Stimulated activated CD8-positive, alpha-beta memory T cell treated with anti-CD3 and anti-CD28 coated beads, Interleukin-2, amount 100 ng/mL, for 1 hour (primary cell): ENCODE results near the gene C11orf24.

Experiments used
- DNase-seq, 2 donors: peaks; one replicate each; pipeline ENCODE4 v3.0.0-alpha.2; 2020; ENCODE audit warnings: low read depth in 2 of 2

Gene C11orf24

GRCh38 chr11:68270196-68271022 lies 1.4 kb downstream of the C11orf24 start:
- DNase-seq: no peak

- no peak for DNase-seq
Observed at GRCh38 chr11:68269414-68270081, 2.2 kb downstream of the C11orf24 start.

GRCh38 chr11:68267881-68268240 lies 3.9 kb downstream of the C11orf24 start:
- no peak for DNase-seq

- DNase-seq: no peak
Observed at GRCh38 chr11:68266936-68267880, 4.6 kb downstream of the C11orf24 start.

DNA sequence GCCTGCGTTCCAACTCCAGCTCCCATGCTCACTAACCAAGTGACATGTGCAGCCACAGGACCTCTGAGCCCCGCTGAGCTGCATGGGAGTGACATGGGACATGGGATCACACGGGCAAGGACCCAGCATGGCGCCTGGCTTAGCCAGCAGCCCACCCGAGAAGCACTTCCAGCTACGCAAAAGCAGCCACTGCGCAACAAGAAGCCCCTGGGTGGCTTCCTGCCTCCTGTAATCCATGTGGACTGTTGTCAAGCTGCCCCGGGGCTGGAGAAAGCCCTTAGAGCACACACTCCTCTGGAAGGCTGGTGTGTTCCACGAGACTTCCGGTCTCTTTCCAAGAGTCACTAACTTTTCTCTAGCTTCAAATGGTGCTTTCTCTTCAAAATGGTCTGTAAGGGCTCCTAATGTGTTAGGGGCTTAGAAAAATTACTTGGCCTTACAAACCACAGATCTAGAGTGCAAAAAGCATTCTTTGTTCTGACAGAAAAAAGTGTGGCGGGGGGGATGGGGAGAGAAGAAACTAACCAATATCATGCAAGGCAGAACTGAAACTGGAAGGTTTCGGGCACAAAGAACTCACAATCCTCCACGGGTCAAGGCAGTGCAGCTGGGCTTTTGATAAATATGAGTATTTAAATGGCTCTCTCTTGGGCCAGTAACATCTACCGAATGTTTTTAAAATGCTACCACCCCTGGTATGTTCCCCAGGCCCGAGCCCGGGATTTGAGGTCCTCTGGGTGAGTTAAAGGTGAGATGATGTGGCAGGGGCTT lies 5.5 kb downstream of the C11orf24 start:
- DNase-seq: no peak

DNA sequence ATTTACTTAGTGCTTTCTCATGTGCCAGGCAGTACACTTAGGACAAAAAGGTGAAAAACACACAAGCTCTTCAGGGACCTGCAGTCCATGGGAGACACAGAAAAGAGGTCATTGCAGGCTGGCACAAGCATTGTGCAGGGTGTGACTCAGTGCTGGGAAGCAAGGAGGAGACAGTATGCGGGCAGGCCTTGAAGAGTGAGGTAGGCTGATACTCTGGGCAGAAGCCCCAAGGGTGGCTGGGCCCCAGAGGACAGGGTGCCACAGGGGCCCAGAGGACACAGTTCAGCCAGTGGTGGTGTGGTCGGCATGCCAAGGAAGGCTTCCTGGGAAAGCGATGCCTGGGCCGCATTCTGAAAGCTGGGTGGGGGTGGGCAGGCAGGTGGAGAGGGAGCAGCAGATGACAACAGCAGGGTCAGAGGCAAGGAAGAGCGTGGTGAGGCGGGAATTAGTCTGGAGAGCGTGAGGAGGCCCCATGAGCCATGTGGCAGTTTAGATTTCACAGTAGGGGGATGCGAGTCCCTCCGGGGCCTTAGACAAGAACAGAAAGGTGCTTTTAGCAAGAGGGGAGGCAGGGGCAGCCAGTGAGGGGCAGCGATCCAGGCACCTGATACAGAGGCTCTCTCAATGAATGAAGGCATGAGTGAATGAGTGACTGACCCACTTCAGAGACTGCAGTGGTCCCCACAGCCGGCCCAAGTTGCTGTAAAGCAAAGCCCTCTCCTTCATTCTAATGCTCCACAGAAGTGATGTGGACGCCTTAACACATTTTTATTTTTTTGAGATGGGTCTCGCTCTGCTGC lies 6.8 kb downstream of the C11orf24 start:
- no peak for DNase-seq

GRCh38 chr11:68264244-68264643 lies 7.5 kb downstream of the C11orf24 start:
- DNase-seq: no peak

GRCh38 chr11:68263444-68264035 lies 8.2 kb downstream of the C11orf24 start:
- no peak for DNase-seq

DNA sequence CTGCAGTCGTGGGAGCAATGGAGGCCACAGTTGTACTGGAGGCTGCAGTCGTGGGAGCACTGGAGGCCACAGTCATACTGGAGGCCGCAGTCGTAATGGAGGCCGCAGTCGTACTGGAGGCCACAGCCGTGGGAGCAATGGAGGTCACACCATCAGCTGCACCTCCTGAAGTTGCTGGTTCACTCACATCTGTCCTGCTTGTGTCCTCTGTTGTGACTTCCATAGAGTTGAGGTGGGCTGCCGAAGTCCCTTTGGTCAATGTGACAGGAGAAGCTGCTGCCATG lies 9.3 kb downstream of the C11orf24 start:
- no peak for DNase-seq

DNA sequence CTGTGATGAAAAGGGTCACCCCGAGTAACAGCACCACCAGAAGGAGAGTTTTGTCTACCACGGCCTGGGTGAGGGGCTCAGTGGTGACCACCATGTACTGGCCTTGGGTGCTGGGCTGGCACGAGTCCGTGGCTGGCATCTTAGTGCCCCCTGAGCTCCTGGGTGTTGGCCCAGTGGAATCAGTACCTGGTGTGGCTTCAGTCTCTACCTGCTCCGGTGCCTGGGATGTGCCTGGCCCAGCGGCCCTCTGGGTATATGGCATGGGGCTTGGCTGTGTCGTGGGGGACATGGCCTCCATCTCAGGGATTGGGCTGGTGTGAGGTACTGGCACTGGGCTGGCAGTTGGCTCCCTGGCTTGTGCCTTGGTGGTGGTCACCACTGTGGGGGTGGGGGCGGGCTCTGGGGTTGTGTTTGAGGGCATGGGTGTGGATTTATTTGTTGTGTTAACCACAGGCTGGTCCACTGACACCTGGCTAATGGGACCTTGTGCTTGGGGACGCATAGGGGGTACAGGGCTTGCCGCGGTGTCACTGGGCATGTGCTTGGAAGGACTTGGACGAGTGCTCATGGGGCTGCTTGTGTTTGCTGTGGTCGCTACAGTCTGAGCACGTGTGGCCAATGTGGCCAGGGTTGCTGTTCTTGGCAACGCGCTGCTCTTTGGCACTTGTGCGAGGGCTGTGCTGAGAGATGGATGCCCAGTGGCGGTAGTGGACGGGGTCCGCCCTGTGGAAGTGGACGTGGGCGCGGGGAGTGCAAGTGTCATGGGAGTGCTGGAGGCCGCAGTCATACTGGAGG lies 9.8 kb downstream of the C11orf24 start:
- no peak for DNase-seq

DNA sequence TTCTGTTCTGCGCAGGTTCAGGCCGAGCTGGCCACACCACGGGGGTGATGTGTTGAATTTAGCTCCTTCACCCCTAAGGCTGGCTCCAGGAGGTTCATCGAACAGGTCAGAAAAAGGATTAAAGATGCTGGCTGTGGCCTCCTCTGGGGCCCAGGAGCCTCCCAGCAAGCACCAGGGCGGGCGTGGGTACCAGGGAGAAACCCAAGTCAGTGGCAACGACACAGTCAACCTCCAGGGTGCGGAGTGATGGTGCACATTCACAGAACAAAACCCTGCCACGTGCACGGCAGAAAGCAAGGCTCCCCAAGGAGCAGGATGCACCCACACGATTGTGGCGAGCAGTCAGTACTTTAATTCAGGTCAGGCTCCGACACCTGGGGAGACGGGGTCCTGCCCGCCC lies 10.8 kb downstream of the C11orf24 start:
- DNase-seq: no peak

DNA sequence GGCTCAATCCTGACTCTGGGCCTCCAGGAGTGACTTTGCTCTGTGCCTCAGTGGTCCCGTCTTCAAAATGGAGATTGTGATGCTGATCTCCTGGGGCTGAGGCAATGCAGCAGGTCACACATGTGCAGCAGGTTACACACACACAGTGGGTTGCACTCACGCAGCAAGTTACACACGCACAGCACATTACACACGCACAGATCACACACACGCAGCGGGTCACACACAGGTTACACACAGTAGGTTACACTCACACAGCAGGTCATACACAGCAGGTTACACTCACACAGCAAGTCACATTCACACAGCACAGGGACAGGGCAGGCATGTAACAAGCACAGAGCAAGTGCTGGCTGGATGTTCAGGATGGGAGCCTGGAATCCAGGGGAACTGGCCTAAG lies 11.3 kb downstream of the C11orf24 start:
- DNase-seq: no peak

GRCh38 chr11:68259122-68259959 lies 12.4 kb downstream of the C11orf24 start:
- DNase-seq: no peak

DNA sequence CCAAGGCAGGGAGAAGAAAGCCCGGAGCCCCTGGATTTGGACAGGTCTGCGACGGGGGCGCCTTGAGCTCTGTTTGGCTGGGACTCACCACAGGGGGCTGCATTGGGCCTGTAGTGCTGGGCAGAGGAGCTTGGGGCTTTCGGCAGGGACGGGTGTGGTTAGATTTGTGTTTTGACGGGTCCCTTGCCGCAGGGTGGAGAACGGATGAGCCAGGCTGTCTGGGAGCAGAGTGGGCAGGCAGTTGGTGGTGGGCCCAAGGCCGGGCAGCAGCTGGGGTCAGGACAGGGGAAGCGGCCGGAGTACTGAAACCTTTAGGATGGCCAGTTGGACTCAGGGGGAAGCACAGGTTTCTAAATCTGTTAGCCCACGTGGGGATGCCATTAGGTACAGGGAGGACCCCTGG lies 13.4 kb downstream of the C11orf24 start:
- no peak for DNase-seq

- DNase-seq: peak; percentile 85 to 90
Observed at GRCh38 chr11:68257477-68258362, 14.1 kb downstream of the C11orf24 start.

DNA sequence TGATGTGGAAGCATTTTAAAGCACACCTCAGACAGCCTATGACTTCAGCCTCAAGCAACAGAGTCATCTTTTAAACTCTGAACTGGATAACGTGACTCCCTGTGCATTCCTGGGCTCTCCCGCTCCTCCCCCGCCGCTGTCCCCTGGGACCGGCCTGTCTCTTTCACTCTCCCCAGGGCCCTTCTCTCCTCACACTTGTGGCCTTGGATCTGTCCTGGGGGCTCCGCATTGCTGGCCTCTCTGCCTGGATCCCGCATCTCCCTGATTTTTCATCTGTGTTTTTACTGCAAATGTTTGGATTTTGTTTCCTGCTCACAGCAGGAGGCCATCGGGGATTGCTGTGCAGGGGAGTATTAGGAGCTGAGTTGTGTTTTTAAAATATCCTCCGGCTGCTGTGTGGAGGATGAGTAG lies 15.4 kb downstream of the C11orf24 start:
- no peak for DNase-seq

GRCh38 chr11:68255526-68255925 lies 16.2 kb downstream of the C11orf24 start:
- no peak for DNase-seq

DNA sequence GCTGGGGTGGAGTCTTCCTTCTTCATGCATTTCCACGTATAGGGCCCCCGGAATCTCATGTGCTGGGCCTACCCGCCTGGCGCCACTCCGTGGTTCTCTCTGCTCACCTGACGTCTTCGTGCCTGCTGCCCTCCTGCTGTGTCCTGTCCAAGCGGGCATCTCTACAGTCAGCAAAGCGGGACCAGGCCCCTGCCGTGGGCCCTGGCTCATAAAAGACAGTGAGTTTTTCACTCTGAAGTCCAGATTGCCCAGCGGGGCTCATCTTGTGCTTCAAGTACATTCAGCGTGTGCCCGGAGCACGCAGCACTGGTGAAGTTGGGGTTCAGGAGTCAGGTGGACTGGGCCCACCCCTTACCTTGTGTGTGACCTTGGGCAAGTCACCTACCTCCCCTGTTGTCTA lies 17.4 kb downstream of the C11orf24 start:
- DNase-seq: no peak
